Uterus (tissue), 4 donors: ENCODE data around the gene TMPRSS13. TPM values are rescaled to one million over a fixed set of nuclear protein-coding genes. Genes with fewer than 3 reads are reported as not detected.
"Not testable (repeated sequence)": the region's sequence is repeated elsewhere in the genome, so short reads cannot be mapped to it uniquely, and the experiment has no call there.

Experiments used
- DNase-seq, 2 donors: peaks; one replicate each; pipeline ENCODE4 v3.0.0-alpha.2; 2019 to 2020
- H3K27ac ChIP-seq, 2 donors: fragments of 200-600 bp; sonication (generic); 1 replicate in 1 of 2; 2 replicates in 1 of 2; pipeline ENCODE4 v1.5.1; 2016 to 2018
- H3K27me3 ChIP-seq, 2 donors: fragments of 200-600 bp; sonication (generic); one replicate each; pipeline ENCODE4 v1.5.1; 2018 to 2019; ENCODE audit warnings: control low read depth in 1 of 2
- H3K36me3 ChIP-seq, 2 donors: fragments of 200-600 bp; sonication (generic); one replicate each; pipeline ENCODE4 v1.5.1; 2019; ENCODE audit warnings: control low read depth in 1 of 2
- H3K4me1 ChIP-seq, 2 donors: fragments of 200-600 bp; sonication (generic); one replicate each; pipeline ENCODE4 v1.5.1; 2018 to 2019; ENCODE audit warnings: control low read depth in 1 of 2
- H3K4me3 ChIP-seq, 2 donors: fragments of 200-600 bp; sonication (generic); 1 replicate in 1 of 2; 2 replicates in 1 of 2; pipeline ENCODE4 v1.5.1; 2018 to 2019; ENCODE audit warnings: mild to moderate bottlenecking in 1 of 2
- H3K9me3 ChIP-seq, 2 donors: fragments of 200-600 bp; sonication (generic); one replicate each; pipeline ENCODE4 v1.5.1; 2019; ENCODE audit warnings: control low read depth in 1 of 2
- POLR2A ChIP-seq, 2 donors: fragments of 450-650 bp; IDR thresholded peaks; one replicate each; pipeline ENCODE4 v1.6.1; 2016; ENCODE audit warnings: antibody characterized with exemption in 2 of 2, mild to moderate bottlenecking in 1 of 2, moderate library complexity in 1 of 2
- intact Hi-C: fragments of 100-400 bp; cut with DNase I; formaldehyde crosslinking; loops from one replicate; pipeline ENCODE4 v1.15.1; 2023; ENCODE audit warnings: low total_unique reads
- total RNA-seq, 4 donors: library from RNA; depleted of rRNA in 3 of 4; stranded (reverse); fragments of >200 nt in 3 of 4; gene quantifications; one replicate each; pipeline versions ENCODE4 v1.1.0 to v1.2.4, GENCODE V29; 2014 to 2023
- TF ChIP-seq, protein P1 (sequence below), 4 experiments: fragments of 200-600 bp in 2 of 4; fragments of 450-650 bp in 2 of 4; sonication (generic) in 2 of 4; IDR thresholded peaks; one replicate each; pipeline ENCODE4 v1.5.1; 2016 to 2019; ENCODE audit warnings: antibody characterized with exemption in 4 of 4, mild to moderate bottlenecking in 2 of 4, moderate library complexity in 1 of 4
- donor health status: DM: yes; HTN: yes; CAD: no.

Gene TMPRSS13
- under 1 TPM in 3 of 4 donors, not detected in 1; 0.15 to 0.90 (median 0.51) TPM for total RNA-seq

GRCh38 chr11:117929142-117929915 lies at the start of gene TMPRSS13:
TMPRSS13 (minus strand) TSS chr11:117929402; CDS start chr11:117929307, 95 bp downstream.
- DNase-seq = no peak
- no peaks in the 10 kb centered on the region for H3K27me3 ChIP-seq
- H3K27ac ChIP-seq = no peak within 1 kb of the TSS
- no peaks in the 10 kb centered on the region for H3K4me1 ChIP-seq
- H3K36me3 ChIP-seq = no peaks in the 10 kb centered on the region
- TF ChIP-seq POLR2A (IDR thresholded peaks at IDR 0.05) = no peak
- TF ChIP-seq, protein P1, sequence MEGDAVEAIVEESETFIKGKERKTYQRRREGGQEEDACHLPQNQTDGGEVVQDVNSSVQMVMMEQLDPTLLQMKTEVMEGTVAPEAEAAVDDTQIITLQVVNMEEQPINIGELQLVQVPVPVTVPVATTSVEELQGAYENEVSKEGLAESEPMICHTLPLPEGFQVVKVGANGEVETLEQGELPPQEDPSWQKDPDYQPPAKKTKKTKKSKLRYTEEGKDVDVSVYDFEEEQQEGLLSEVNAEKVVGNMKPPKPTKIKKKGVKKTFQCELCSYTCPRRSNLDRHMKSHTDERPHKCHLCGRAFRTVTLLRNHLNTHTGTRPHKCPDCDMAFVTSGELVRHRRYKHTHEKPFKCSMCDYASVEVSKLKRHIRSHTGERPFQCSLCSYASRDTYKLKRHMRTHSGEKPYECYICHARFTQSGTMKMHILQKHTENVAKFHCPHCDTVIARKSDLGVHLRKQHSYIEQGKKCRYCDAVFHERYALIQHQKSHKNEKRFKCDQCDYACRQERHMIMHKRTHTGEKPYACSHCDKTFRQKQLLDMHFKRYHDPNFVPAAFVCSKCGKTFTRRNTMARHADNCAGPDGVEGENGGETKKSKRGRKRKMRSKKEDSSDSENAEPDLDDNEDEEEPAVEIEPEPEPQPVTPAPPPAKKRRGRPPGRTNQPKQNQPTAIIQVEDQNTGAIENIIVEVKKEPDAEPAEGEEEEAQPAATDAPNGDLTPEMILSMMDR (IDR thresholded peaks at IDR 0.05) = no peak
- no peak within 1 kb of the TSS for H3K4me3 ChIP-seq
- intact Hi-C loops = no loop called here
- H3K9me3 ChIP-seq = no peaks in the 10 kb centered on the region

- TF ChIP-seq POLR2A (IDR thresholded peaks at IDR 0.05) = no peak
- TF ChIP-seq, protein P1 (IDR thresholded peaks at IDR 0.05) = no peak
- Histone ChIP-seq H3K4me1 (no peaks in the 10 kb centered on the region), H3K9me3 (no peaks in the 10 kb centered on the region), H3K4me3 (no peak overlapping the region), H3K27me3 (no peaks in the 10 kb centered on the region), H3K27ac (no peak overlapping the region), H3K36me3 (no peaks in the 10 kb centered on the region)
- no peak for DNase-seq
- intact Hi-C loops = no loop called here
These were observed 49.8 kb upstream of the TMPRSS13 start for GRCh38 chr11:117978991-117979390.

DNA sequence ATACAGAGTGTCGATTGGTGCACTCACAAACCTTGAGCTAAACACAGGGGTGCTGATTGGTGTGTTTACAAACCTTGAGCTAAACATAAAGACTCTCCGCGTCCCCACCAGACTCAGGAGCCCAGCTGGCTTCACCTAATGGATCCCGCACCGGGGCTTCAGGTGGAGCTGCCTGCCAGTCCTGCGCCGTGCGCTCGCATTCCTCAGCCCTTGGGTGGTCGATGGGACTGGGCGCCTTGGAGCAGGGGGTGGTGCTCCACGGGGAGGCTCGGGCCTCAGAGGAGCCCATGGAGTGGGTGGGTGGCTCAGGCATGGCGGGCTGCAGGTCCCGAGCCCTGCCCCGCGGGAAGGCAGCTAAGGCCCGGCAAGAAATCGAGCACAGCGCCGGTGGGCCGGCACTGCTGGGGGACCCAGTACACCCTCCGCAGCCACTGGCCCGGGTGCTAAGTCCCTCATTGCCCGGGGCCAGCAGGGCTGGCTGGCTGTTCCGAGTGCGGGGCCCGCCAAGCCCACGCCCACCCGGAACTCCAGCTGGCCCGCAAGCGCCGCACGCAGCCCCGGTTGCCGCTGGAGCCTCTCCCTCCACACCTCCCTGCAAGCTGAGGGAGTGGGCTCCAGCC lies 49.2 kb upstream of the TMPRSS13 start:
- H3K36me3 ChIP-seq, H3K27ac ChIP-seq, intact Hi-C loops, H3K9me3 ChIP-seq, H3K27me3 ChIP-seq, H3K4me1 ChIP-seq, DNase-seq, H3K4me3 ChIP-seq: not testable (repeated sequence)

DNA sequence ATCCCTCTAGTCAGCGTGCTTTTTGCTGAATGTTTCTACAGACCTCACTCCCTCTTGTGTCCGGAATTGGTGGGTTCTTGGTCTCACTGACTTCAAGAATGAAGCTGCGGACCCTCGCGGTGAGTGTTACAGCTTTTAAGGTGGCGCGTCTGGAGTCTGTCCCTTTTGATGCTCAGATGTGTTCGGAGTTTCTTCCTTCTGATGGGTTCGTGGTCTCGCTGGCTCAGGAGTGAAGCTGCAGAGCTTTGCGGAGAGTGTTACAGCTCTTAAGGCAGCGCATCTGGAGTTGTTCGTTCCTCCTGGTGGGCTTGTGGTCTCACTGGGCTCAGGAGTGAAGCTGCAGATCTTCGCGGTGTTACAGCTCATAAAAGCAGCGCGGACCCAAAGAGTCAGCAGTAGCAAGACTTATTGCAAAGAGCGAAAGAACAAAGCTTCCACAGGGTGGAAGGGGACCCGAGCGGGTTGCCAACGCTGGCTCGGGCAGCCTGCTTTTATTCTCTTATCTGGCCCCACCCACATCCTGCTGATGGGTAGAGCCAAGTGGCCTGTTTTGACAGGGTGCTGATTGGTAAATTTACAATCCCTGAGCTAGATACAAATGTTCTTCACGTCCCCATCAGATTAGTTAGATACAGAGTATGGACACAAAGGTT lies 48.5 kb upstream of the TMPRSS13 start:
- H3K27me3 ChIP-seq, H3K36me3 ChIP-seq: not testable (repeated sequence)

GRCh38 chr11:117977029-117977428 lies 47.8 kb upstream of the TMPRSS13 start:
- no peak for DNase-seq
- H3K4me3 ChIP-seq = no peak overlapping the region
- no peak overlapping the region for H3K27ac ChIP-seq
- H3K9me3 ChIP-seq = no peaks in the 10 kb centered on the region
- no peaks in the 10 kb centered on the region for H3K4me1 ChIP-seq
- no peaks in the 10 kb centered on the region for H3K36me3 ChIP-seq
- no peaks in the 10 kb centered on the region for H3K27me3 ChIP-seq
- intact Hi-C loops = no loop called here
- TF ChIP-seq, protein P1 (IDR thresholded peaks at IDR 0.05) = no peak
- no peak for TF ChIP-seq POLR2A (IDR thresholded peaks at IDR 0.05)

More for the DNA sequence above, 48.5 kb upstream of the TMPRSS13 start:
- intact Hi-C loops, H3K4me1 ChIP-seq, H3K27ac ChIP-seq, H3K9me3 ChIP-seq, DNase-seq, H3K4me3 ChIP-seq: not testable (repeated sequence)

- Histone ChIP-seq H3K4me1 (no peaks in the 10 kb centered on the region), H3K36me3 (no peaks in the 10 kb centered on the region), H3K27ac (no peak overlapping the region), H3K9me3 (no peaks in the 10 kb centered on the region), H3K27me3 (no peaks in the 10 kb centered on the region), H3K4me3 (no peak overlapping the region)
- intact Hi-C loops = no loop called here
- no peak for TF ChIP-seq POLR2A (IDR thresholded peaks at IDR 0.05)
- TF ChIP-seq, protein P1 (IDR thresholded peaks at IDR 0.05) = no peak
- DNase-seq = no peak
These were observed 47.2 kb upstream of the TMPRSS13 start for GRCh38 chr11:117976445-117976844.
